Right lobe of liver (tissue), 6 donors: ENCODE measurements around the gene PACRG. TPM values are rescaled to one million over a fixed set of nuclear protein-coding genes. Genes with fewer than 3 reads are reported as not detected.
"Not testable (repeated sequence)": the region's sequence is repeated elsewhere in the genome, so short reads cannot be mapped to it uniquely, and the experiment has no call there.

ENCODE experiments used
- ATAC-seq, 4 donors: fragments of 200-7000 bp; cut with Tn5 transposase; one replicate each; pipeline ENCODE4 v1.9.1; 2020; ENCODE audit warnings: mild to moderate bottlenecking in 4 of 4, moderate library complexity in 4 of 4
- DNase-seq, 3 donors: peaks; one replicate each; pipeline ENCODE4 v3.0.0-alpha.2; 2020
- H3K27ac ChIP-seq, 3 donors: fragments of 200-600 bp; one replicate each; pipeline ENCODE4 v1.8.0; 2022
- H3K27me3 ChIP-seq, 2 donors: fragments of 200-600 bp; one replicate each; pipeline ENCODE4 v1.8.0; 2022
- H3K36me3 ChIP-seq, 4 donors: fragments of 200-600 bp; sonication (generic) in 1 of 4; one replicate each; pipeline versions ENCODE4 v1.5.1 to v1.8.0; 2017 to 2022; ENCODE audit warnings: control low read depth in 1 of 4
- H3K4me1 ChIP-seq, 4 donors: fragments of 200-600 bp; sonication (generic) in 1 of 4; one replicate each; pipeline versions ENCODE4 v1.5.1 to v1.8.0; 2017 to 2022; ENCODE audit warnings: control low read depth in 1 of 4
- H3K4me3 ChIP-seq, 3 donors: fragments of 200-600 bp; one replicate each; pipeline ENCODE4 v1.8.0; 2022
- H3K9me3 ChIP-seq, 4 donors: fragments of 200-600 bp; sonication (generic) in 1 of 4; one replicate each; pipeline versions ENCODE4 v1.5.1 to v1.8.0; 2017 to 2022; ENCODE audit warnings: control low read depth in 1 of 4
- POLR2A ChIP-seq: fragments of 450-650 bp; IDR thresholded peaks from one replicate; pipeline ENCODE4 v1.6.1; 2017; ENCODE audit warnings: antibody characterized with exemption, mild to moderate bottlenecking
- WGBS: methylation state at CpG from one replicate; pipeline ENCODE4 v1.1.6; 2018; ENCODE audit warnings: low coverage, low lambda C conversion rate; ENCODE audit not compliant: insufficient coverage; ENCODE audit errors: missing lambda C conversion rate; 5-methylcytosine and 5-hydroxymethylcytosine counted together
- intact Hi-C, 2 donors: fragments of 100-400 bp; cut with DNase I; formaldehyde crosslinking; loops; one replicate each; pipeline versions ENCODE4 v1.11.2 to v1.14.1; 2022
- long read RNA-seq: library from polyadenylated mRNA; unstranded; transcript quantifications from one replicate; pipeline ENCODE4 v2.0.0, GENCODE V29; 2019
- total RNA-seq, 6 experiments: library from RNA; depleted of rRNA in 2 of 6; stranded (reverse); fragments of >200 nt in 2 of 6; fragmentation: NEBNext Ultra II Directional in 3 of 6; extraction: Animal tissue kit (Norgen Biotek cat#: 25700) in 3 of 6; gene quantifications; one replicate each; pipeline versions ENCODE4 v1.1.0 to v1.2.4, GENCODE V29; 2016 to 2023
- TF ChIP-seq, protein P1 (sequence below), 4 donors: fragments of 200-600 bp in 3 of 4; fragments of 450-650 bp in 1 of 4; IDR thresholded peaks; one replicate each; pipeline versions ENCODE4 v1.5.1 to v1.8.0; 2016 to 2022; ENCODE audit warnings: antibody characterized with exemption in 4 of 4, mild to moderate bottlenecking in 2 of 4
- donor health status: DM: no; HTN: yes; CAD: no.
- donor health status: DM: no; HTN: no; CAD: no.
- donor health status: DM: no; HTN: no; CAD: no.
- donor health status: DM: no; HTN: yes; CAD: no.
- donor health status: DM: no; HTN: yes; CAD: no.

PACRG gene
- total RNA-seq = 1 to 10 TPM in 4 of 6 experiments, under 1 TPM in 2; 0.25 to 5.3 (median 2.7) TPM
- long read RNA-seq = 0 reads

DNA sequence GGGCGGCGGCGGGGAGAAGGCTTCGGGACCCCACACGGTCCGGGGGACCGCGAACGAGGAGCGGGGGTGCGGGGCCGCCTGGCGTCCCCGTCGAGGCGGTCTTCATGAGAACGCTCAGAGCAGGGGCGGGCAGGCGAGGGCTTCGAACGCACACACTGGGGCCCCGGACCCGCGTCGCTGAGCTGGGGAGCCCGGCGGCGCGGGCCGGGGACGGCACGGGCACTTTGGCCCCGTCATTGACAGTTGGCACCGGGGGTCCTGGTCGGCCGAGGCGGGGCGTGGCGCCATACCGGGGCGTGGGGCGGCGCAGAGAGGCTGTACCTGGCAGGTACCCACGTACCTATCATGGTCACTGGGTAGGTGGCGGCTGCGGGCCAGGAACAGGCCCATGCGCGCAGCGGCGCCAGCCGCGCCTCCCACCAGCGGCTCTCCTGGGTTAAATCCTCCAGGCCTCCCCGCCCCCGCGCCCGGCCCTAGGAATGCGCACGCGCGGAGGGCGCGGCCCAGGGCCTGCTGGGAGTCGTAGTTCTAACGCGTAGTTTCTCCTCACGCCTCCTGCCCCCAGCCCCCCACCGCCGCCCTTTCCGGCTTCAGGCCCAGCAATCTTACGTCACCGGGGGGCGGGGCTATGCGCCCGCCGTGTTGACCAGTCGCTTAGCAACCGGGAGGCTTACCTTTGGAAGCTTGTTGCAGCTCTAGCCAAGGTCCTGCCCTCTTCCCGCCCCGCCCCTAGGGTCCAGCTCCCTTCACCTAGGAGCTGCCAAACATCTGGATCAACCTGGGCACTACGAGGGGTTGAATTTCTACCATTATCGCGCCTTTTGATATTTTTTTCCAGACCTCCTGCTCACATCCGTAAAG, at the start of gene PACRG, which contains the start of gene PRKN:
Gene PACRG, plus strand, starts transcription at position 653 of the 861 bp plus-strand sequence.
Gene PRKN, minus strand, starts transcription at position 445 of the 861 bp plus-strand sequence.
- DNase-seq = peak; percentile 99 to 100 (median 99)
- TF ChIP-seq, protein P1, sequence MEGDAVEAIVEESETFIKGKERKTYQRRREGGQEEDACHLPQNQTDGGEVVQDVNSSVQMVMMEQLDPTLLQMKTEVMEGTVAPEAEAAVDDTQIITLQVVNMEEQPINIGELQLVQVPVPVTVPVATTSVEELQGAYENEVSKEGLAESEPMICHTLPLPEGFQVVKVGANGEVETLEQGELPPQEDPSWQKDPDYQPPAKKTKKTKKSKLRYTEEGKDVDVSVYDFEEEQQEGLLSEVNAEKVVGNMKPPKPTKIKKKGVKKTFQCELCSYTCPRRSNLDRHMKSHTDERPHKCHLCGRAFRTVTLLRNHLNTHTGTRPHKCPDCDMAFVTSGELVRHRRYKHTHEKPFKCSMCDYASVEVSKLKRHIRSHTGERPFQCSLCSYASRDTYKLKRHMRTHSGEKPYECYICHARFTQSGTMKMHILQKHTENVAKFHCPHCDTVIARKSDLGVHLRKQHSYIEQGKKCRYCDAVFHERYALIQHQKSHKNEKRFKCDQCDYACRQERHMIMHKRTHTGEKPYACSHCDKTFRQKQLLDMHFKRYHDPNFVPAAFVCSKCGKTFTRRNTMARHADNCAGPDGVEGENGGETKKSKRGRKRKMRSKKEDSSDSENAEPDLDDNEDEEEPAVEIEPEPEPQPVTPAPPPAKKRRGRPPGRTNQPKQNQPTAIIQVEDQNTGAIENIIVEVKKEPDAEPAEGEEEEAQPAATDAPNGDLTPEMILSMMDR (IDR thresholded peaks at IDR 0.05) = no peak
- peak; percentile 97 for TF ChIP-seq POLR2A
- H3K36me3 ChIP-seq = no peaks in the 10 kb centered on the region
- intact Hi-C loops = no loop called here
- WGBS = 4% methylated on average over 14 of the region's 84 CpGs
- no peaks in the 10 kb centered on the region for H3K27me3 ChIP-seq
- no peaks in the 10 kb centered on the region for H3K9me3 ChIP-seq
- peak within 1 kb of the TSS; percentile 59 to 68 (median 59) for H3K4me3 ChIP-seq
- ATAC-seq = peak; percentile 97 to 99 (median 98)
- peak within 1 kb of the TSS; percentile 87 to 93 (median 89) for H3K27ac ChIP-seq
- H3K4me1 ChIP-seq = peaks cover 0 to 10% (median 6%) of the 10 kb centered on the region in 4 donors

DNA sequence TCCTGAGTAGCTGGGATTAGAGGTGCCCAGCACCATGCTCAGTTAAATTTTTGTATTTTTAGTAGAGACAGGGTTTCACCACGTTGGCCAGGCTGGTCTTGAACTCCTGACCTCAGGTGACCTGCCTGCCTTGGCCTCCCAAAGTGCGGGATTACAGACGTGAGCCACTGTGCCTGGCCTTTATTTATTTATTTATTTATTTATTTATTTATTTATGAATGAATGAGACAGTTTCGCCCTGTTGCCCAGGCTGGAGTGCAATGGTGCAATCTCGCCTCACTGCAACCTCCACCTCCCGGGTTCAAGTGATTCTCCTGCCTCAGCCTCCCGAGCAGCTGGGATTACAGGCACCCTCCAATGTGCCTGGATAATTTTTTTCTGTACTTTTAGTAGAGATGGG, 48.9 kb upstream of the PACRG start:
- H3K9me3 ChIP-seq, H3K27me3 ChIP-seq, intact Hi-C loops, H3K27ac ChIP-seq, DNase-seq, ATAC-seq, H3K36me3 ChIP-seq, H3K4me3 ChIP-seq, H3K4me1 ChIP-seq: not testable (repeated sequence)
- 81% methylated on average over 6 of the region's 7 CpGs for WGBS

DNA sequence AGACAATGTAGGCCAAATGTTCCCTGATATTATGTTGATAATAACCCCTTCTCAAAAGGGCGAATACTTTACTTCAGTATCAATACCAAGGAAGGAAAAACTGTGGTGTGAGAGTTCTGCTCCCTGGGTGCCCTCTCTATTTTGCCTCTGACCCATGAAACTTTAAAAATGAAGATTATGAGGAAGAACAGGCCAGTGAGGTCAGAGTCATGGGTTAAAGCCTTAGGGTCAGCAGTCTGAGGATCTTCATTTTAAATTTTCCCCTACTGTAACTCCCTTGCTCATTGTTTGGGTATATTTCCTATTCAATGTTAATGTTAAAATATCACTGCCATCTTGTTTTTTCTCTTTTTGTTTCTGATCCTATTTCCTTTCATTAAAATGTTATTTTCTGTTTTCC, 48.1 kb upstream of the PACRG start:
- Histone ChIP-seq H3K27me3 (no peaks in the 10 kb centered on the region), H3K9me3 (no peaks in the 10 kb centered on the region), H3K4me3 (no peak overlapping the region), H3K27ac (no peak overlapping the region), H3K36me3 (no peaks in the 10 kb centered on the region), H3K4me1 (peaks cover 0 to 9% (median 3%) of the 10 kb centered on the region in 4 donors)
- TF ChIP-seq POLR2A = no peak
- TF ChIP-seq, protein P1 (IDR thresholded peaks at IDR 0.05) = no peak
- ATAC-seq (peak in 2 of 4 donors; percentile 15 to 30), DNase-seq (no peak)
- intact Hi-C loops = no loop called here
- WGBS = 71% methylated on average over 1 of the region's 1 CpG

DNA sequence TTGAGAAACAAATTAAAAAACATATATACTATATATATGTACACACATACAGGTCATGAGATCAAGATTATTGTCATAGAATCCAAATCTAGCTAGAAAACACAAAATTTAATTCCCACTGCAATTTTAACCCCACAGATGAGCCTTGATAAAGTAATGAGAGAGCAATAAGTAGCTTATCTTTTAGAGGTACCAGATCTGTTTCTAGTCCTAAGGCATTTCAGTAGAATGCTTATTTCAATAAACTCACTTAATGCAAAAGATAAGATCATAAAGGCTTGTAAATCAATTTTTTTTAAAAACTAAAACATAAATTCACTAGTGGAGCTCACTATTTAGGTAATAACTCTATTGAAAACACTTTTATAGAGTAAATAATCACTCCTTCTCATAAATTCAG, 47.4 kb upstream of the PACRG start:
- no peak overlapping the region for H3K27ac ChIP-seq
- H3K4me1 ChIP-seq = peaks cover 0 to 9% (median 3%) of the 10 kb centered on the region in 4 donors
- no peaks in the 10 kb centered on the region for H3K9me3 ChIP-seq
- no peaks in the 10 kb centered on the region for H3K27me3 ChIP-seq
- intact Hi-C loops = no loop called here
- no peaks in the 10 kb centered on the region for H3K36me3 ChIP-seq
- no peak for ATAC-seq
- H3K4me3 ChIP-seq = no peak overlapping the region
- no peak for DNase-seq
- TF ChIP-seq POLR2A = no peak
- TF ChIP-seq, protein P1 (IDR thresholded peaks at IDR 0.05) = no peak

DNA sequence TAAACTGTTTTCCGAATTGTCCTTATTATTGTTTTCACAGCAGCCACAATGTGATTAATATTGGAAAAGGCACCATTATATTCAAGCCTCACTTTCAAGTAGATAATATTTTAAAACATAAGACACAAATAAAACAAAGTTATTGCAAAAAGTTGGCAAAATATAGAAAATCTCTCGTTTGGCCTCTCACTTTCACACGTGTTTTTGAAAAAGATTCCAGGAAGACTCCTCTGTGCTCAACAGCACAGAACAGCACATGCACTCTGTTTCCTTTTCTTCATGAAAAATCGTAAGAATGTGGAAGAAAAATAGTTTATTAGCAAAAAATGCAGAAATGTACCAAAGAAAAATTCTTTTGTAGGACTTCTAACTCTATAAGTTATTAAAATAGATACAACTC, 46.9 kb upstream of the PACRG start:
- Histone ChIP-seq H3K36me3 (no peaks in the 10 kb centered on the region), H3K27me3 (no peaks in the 10 kb centered on the region), H3K9me3 (no peaks in the 10 kb centered on the region), H3K4me3 (no peak overlapping the region), H3K4me1 (peaks cover 0 to 9% (median 3%) of the 10 kb centered on the region in 4 donors), H3K27ac (no peak overlapping the region)
- no peak for TF ChIP-seq POLR2A
- TF ChIP-seq, protein P1 (IDR thresholded peaks at IDR 0.05) = no peak
- ATAC-seq = no peak
- no peak for DNase-seq
- 46% methylated on average over 4 of the region's 4 CpGs for WGBS
- intact Hi-C loops = no loop called here
